ENCODE results near the gene ART4. TPM values are rescaled to one million over a fixed set of nuclear protein-coding genes. Genes with fewer than 3 reads are reported as not detected.

ART4 gene
- total RNA-seq, 1 experiment from 2014 or later, result not detected

- Histone ChIP-seq H3K27ac (ENCODE audit: low read depth, low read length) (no peak overlapping the region), H3K79me2 (ENCODE audit: insufficient read depth, low read length) (no peaks in the 10 kb centered on the region), H3K4me1 (ENCODE audit: control insufficient read depth in 1 of 2, insufficient read depth in 2 of 2, low read length in 2 of 2) (no peaks in the 10 kb centered on the region), H3K36me3 (ENCODE audit: control insufficient read depth in 1 of 2, insufficient read depth in 2 of 2, low read length in 2 of 2) (no peaks in the 10 kb centered on the region), H2AFZ (ENCODE audit: low read depth, low read length, poor library complexity, severe bottlenecking) (no peak overlapping the region), H3K9me3 (ENCODE audit: control insufficient read depth in 1 of 2, insufficient read depth in 1 of 2, low read depth in 1 of 2, low read length in 2 of 2) (no peaks in the 10 kb centered on the region), H3K9ac (ENCODE audit: low read length) (no peak overlapping the region), H3K4me3 (replicated peaks in 1 of 2; ENCODE audit: low read depth in 1 of 2, low read length in 2 of 2) (no peak overlapping the region), H3K4me2 (ENCODE audit: low read length) (no peak overlapping the region), H3K9me2 (ENCODE audit: insufficient read depth) (no peaks in the 10 kb centered on the region), H3K27me3 (ENCODE audit: insufficient read depth, low read length) (no peaks in the 10 kb centered on the region), H4K20me1 (ENCODE audit: insufficient read depth) (no peaks in the 10 kb centered on the region)
- intact Hi-C loops (cut with micrococcal nuclease), result no loop called here
- BruUV-seq (replicated peaks), result no TSS peak
- ChIA-PET POLR2A (no interaction called here), CTCF (no interaction called here), RAD21 (ENCODE audit: low non-redundant PET in 1 of 2, low total read pairs in 2 of 2, uncharacterized antibody in 2 of 2, unreplicated experiment in 2 of 2) (no interaction called here)
- TF ChIP-seq EZH2 (IDR thresholded peaks at IDR 0.05) (no peak), REST (IDR thresholded peaks at IDR 0.05; ENCODE audit: low read depth) (no peak), EZH2phosphoT487 (IDR thresholded peaks at IDR 0.05; ENCODE audit: borderline replicate concordance) (no peak), RAD21 (IDR thresholded peaks at IDR 0.05; ENCODE audit: low read depth) (no peak), ZNF274 (IDR thresholded peaks at IDR 0.05; ENCODE audit: low read depth, low read length) (no peak)
- ATAC-seq (no peak), DNase-seq (ENCODE audit: low read depth, low spot score) (no peak)
These were observed 16.8 kb downstream of the ART4 start for GRCh38 chr12:14826491-14826890.

DNA sequence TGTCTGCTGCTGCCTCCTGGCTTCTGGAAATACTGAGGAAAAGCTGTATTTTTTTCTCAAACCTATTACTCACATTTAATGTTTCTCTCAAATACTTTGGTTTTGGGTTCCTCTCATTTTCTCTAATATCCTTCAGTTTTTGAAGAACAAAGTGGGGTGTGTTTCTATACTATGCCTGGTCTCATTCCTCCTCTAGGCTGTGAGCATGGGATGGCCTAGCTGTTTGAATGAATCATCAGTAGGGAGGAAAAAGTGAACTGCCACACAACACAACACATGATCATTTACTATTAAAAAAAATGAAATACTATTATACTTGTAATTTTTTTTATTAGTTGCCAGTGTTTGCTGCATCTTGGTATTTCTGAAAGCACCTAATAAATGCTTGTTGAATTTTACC, 18.1 kb downstream of the ART4 start:
- no peak overlapping the region for H3K4me2 ChIP-seq (ENCODE audit: low read length)
- POLR2A ChIA-PET, result no interaction called here
- H3K4me1 ChIP-seq (ENCODE audit: control insufficient read depth in 1 of 2, insufficient read depth in 2 of 2, low read length in 2 of 2), result no peaks in the 10 kb centered on the region
- no peaks in the 10 kb centered on the region for H3K36me3 ChIP-seq (ENCODE audit: control insufficient read depth in 1 of 2, insufficient read depth in 2 of 2, low read length in 2 of 2)
- no peak overlapping the region for H2AFZ ChIP-seq (ENCODE audit: low read depth, low read length, poor library complexity, severe bottlenecking)
- no peaks in the 10 kb centered on the region for H4K20me1 ChIP-seq (ENCODE audit: insufficient read depth)
- no peak overlapping the region for H3K4me3 ChIP-seq (replicated peaks in 1 of 2; ENCODE audit: low read depth in 1 of 2, low read length in 2 of 2)
- no peak overlapping the region for H3K9ac ChIP-seq (ENCODE audit: low read length)
- H3K9me2 ChIP-seq (ENCODE audit: insufficient read depth), result no peaks in the 10 kb centered on the region
- H3K27me3 ChIP-seq (ENCODE audit: insufficient read depth, low read length), result no peaks in the 10 kb centered on the region
- H3K79me2 ChIP-seq (ENCODE audit: insufficient read depth, low read length), result no peaks in the 10 kb centered on the region
- RAD21 ChIA-PET (ENCODE audit: low non-redundant PET in 1 of 2, low total read pairs in 2 of 2, uncharacterized antibody in 2 of 2, unreplicated experiment in 2 of 2), result no interaction called here
- no TSS peak for BruUV-seq (replicated peaks)
- no peak for ATAC-seq
- no peak overlapping the region for H3K27ac ChIP-seq (ENCODE audit: low read depth, low read length)
- CTCF ChIA-PET, result no interaction called here
- H3K9me3 ChIP-seq (ENCODE audit: control insufficient read depth in 1 of 2, insufficient read depth in 1 of 2, low read depth in 1 of 2, low read length in 2 of 2), result no peaks in the 10 kb centered on the region
- DNase-seq (ENCODE audit: low read depth, low spot score), result no peak
- intact Hi-C loops (cut with micrococcal nuclease), result no loop called here
- TF ChIP-seq TCF7L2 (IDR thresholded peaks at IDR 0.05; ENCODE audit: borderline replicate concordance, extremely low read depth, insufficient read depth, insufficient read length) (no peak), ATF3 (IDR thresholded peaks at IDR 0.05) (no peak), REST (IDR thresholded peaks at IDR 0.05; ENCODE audit: low read depth) (no peak), SIN3A (IDR thresholded peaks at IDR 0.05; ENCODE audit: low read depth) (no peak), YY1 (IDR thresholded peaks at IDR 0.05; ENCODE audit: extremely low read depth, insufficient replicate concordance, low read depth, low read length) (no peak)
- TF ChIP-seq, protein P1, sequence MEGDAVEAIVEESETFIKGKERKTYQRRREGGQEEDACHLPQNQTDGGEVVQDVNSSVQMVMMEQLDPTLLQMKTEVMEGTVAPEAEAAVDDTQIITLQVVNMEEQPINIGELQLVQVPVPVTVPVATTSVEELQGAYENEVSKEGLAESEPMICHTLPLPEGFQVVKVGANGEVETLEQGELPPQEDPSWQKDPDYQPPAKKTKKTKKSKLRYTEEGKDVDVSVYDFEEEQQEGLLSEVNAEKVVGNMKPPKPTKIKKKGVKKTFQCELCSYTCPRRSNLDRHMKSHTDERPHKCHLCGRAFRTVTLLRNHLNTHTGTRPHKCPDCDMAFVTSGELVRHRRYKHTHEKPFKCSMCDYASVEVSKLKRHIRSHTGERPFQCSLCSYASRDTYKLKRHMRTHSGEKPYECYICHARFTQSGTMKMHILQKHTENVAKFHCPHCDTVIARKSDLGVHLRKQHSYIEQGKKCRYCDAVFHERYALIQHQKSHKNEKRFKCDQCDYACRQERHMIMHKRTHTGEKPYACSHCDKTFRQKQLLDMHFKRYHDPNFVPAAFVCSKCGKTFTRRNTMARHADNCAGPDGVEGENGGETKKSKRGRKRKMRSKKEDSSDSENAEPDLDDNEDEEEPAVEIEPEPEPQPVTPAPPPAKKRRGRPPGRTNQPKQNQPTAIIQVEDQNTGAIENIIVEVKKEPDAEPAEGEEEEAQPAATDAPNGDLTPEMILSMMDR (IDR thresholded peaks at IDR 0.05 in 2 of 3, conservative IDR thresholded peaks at IDR 0.05 in 1 of 3; ENCODE audit: borderline replicate concordance in 1 of 3, insufficient read depth in 1 of 3, low read depth in 2 of 3, low read length in 2 of 3), result no peak
